K562 (cell line): ENCODE measurements around the gene CHAC1. TPM values are rescaled to one million over a fixed set of nuclear protein-coding genes. Genes with fewer than 3 reads are reported as not detected.

ENCODE experiments used
- ATAC-seq: fragments of 200-7000 bp; cut with Tn5 transposase; 3 replicates; pipeline ENCODE4 v1.9.1; 2020; ENCODE audit warnings: moderate library complexity
- BruUV-seq: library from RNA; stranded (reverse); fragments of 400-500 nt; replicated peaks from 2 replicates; lab custom pipeline; 2021; lab: Mats Ljungman, UMichigan
- CTCF ChIA-PET: fragments of 300-600 bp; formaldehyde crosslinking; extraction: SDS; loops from one replicate; lab custom pipeline; 2021; ENCODE audit warnings: low intra/inter-chr PET ratio; lab: Yijun Ruan, JAX
- POLR2A ChIA-PET: fragments of 300-600, 350-650 bp; sonication (Branson Sonifier 250); formaldehyde crosslinking; extraction: SDS; loops from one replicate; lab custom pipeline; 2021; ENCODE audit warnings: antibody characterized with exemption, inconsistent platforms; lab: Yijun Ruan, JAX
- DNase-seq, 4 experiments: peaks; one replicate each; pipeline versions ENCODE4 v3.0.0 to v3.0.0-alpha.2; 2011 to 2018; ENCODE audit warnings: low spot score in 3 of 4, mixed read lengths in 3 of 4; ENCODE audit errors: extremely low read depth in 1 of 4
- FAIRE-seq: peaks from 2 replicates; lab custom pipeline; 2011; peaks lifted over from hg19 to GRCh38; lab: Jason Lieb, UNC
- H2AFZ ChIP-seq: 2 replicates; pipeline ENCODE4 v1.6.0; 2011; ENCODE audit warnings: low read depth, low read length, control low read depth, inconsistent platforms
- H3K27ac ChIP-seq: fragments of 200-600 bp; 3 replicates; pipeline ENCODE4 v1.8.0; 2011; ENCODE audit warnings: low read depth, mild to moderate bottlenecking, control low read depth, inconsistent platforms, low read length, moderate library complexity, mixed read lengths; ENCODE audit errors: extremely low read depth
- H3K27me3 ChIP-seq, 2 experiments: fragments of 300-600 bp in 1 of 2; 2 replicates in 1 of 2; 3 replicates in 1 of 2; pipeline versions ENCODE4 v1.6.0 to v1.8.0; 2011; ENCODE audit warnings: inconsistent platforms in 2 of 2, low read length in 2 of 2, mild to moderate bottlenecking in 1 of 2, mixed read lengths in 1 of 2, moderate library complexity in 1 of 2; ENCODE audit not compliant: control insufficient read depth in 2 of 2, insufficient read depth in 2 of 2
- H3K36me3 ChIP-seq: fragments of 300-600 bp; 3 replicates; pipeline ENCODE4 v1.8.0; 2011; ENCODE audit warnings: mild to moderate bottlenecking, low read length, inconsistent platforms; ENCODE audit not compliant: control insufficient read depth, insufficient read depth
- H3K4me1 ChIP-seq, 2 experiments: fragments of 200-600 bp in 1 of 2; replicated peaks in 1 of 2; 2 replicates in 1 of 2; 3 replicates in 1 of 2; pipeline versions ENCODE4 v1.5.1 to v1.8.0; 2011; ENCODE audit warnings: inconsistent platforms in 2 of 2, low read length in 2 of 2, mild to moderate bottlenecking in 1 of 2, mixed read lengths in 1 of 2, moderate library complexity in 1 of 2; ENCODE audit not compliant: control insufficient read depth in 2 of 2, insufficient read depth in 2 of 2
- H3K4me2 ChIP-seq: 2 replicates; pipeline ENCODE4 v1.6.1; 2011; ENCODE audit warnings: low read length, control low read depth, inconsistent platforms, mixed read lengths; ENCODE audit not compliant: insufficient read depth
- H3K4me3 ChIP-seq: fragments of 200-600 bp; sonication (generic), shearing (Covaris generic); 2 replicates; pipeline ENCODE4 v1.5.1; 2016; ENCODE audit warnings: control low read depth, inconsistent platforms
- H3K79me2 ChIP-seq: fragments of 200-600 bp; 3 replicates; pipeline ENCODE4 v1.8.0; 2011; ENCODE audit warnings: low read length, inconsistent platforms; ENCODE audit not compliant: control insufficient read depth, insufficient read depth
- H3K9ac ChIP-seq, 2 experiments: 2 replicates each; pipeline versions ENCODE4 v1.6.0 to v1.6.1; 2011; ENCODE audit warnings: low read depth in 2 of 2, low read length in 2 of 2, control low read depth in 1 of 2, inconsistent platforms in 1 of 2, mild to moderate bottlenecking in 1 of 2, mixed read lengths in 1 of 2; ENCODE audit not compliant: insufficient read depth in 1 of 2
- H3K9me1 ChIP-seq: one replicate; pipeline ENCODE4 v1.6.0; 2011; ENCODE audit warnings: inconsistent platforms, mild to moderate bottlenecking, low read length, moderate library complexity; ENCODE audit not compliant: control insufficient read depth, insufficient read depth
- H3K9me3 ChIP-seq: replicated peaks from 2 replicates; pipeline ENCODE4 v1.5.1; 2011; ENCODE audit warnings: low read depth, low read length, inconsistent platforms; ENCODE audit not compliant: control insufficient read depth, insufficient read depth
- H4K20me1 ChIP-seq: replicated peaks from 2 replicates; pipeline ENCODE4 v1.6.1; 2011; ENCODE audit warnings: low read length, inconsistent platforms, mixed read lengths; ENCODE audit not compliant: control insufficient read depth, insufficient read depth
- ARHGAP35 ChIP-seq: fragments of 450-650 bp; IDR thresholded peaks from 2 replicates; pipeline ENCODE4 v1.6.1; 2018; ENCODE audit not compliant: partially characterized antibody
- BDP1 ChIP-seq: IDR thresholded peaks from 3 replicates; pipeline ENCODE4 v1.6.1; 2011; ENCODE audit not compliant: insufficient read length, insufficient read depth
- CXXC5 ChIP-seq: fragments of 250-450 bp; sonication (Bioruptor Pico); IDR thresholded peaks from 2 replicates; pipeline ENCODE4 v1.8.0; 2022; ENCODE audit warnings: inconsistent platforms, mild to moderate bottlenecking, moderate library complexity
- HDAC2 ChIP-seq: fragments of 450-650 bp; IDR thresholded peaks from 2 replicates; pipeline ENCODE4 v1.6.1; 2016; ENCODE audit warnings: mild to moderate bottlenecking
- KDM5B ChIP-seq: fragments of 200-600 bp; sonication (generic); IDR thresholded peaks from 2 replicates; pipeline ENCODE4 v1.6.1; 2012; ENCODE audit warnings: low read depth, mild to moderate bottlenecking, moderate library complexity, low read length, control low read depth, inconsistent platforms; ENCODE audit not compliant: insufficient replicate concordance
- PURB ChIP-seq: sonication (generic); formaldehyde crosslinking; IDR thresholded peaks from 2 replicates; pipeline ENCODE4 v1.9.0; 2021; ENCODE audit warnings: low read depth, mild to moderate bottlenecking, missing genetic modification reagents
- SMARCA4 ChIP-seq: fragments of 450-650 bp; IDR thresholded peaks from 2 replicates; pipeline ENCODE4 v1.6.1; 2016
- ZFX ChIP-seq: sonication (generic); formaldehyde crosslinking; IDR thresholded peaks from 2 replicates; pipeline ENCODE4 v1.8.0; 2022; ENCODE audit warnings: mild to moderate bottlenecking, missing genetic modification reagents, moderate library complexity
- ZNF274 ChIP-seq: IDR thresholded peaks from 2 replicates; pipeline ENCODE4 v1.6.1; 2011; ENCODE audit warnings: low read depth, mild to moderate bottlenecking, low read length, moderate library complexity, borderline replicate concordance
- ZNF696 ChIP-seq: fragments of 250-450 bp; sonication (Bioruptor Pico); conservative IDR thresholded peaks from 2 replicates; pipeline ENCODE4 v1.4.0; 2020; ENCODE audit warnings: mild to moderate bottlenecking, moderate library complexity
- WGBS: fragments of 100-300 bp; shearing (Covaris generic); methylation state at CpG from one replicate; pipeline ENCODE4 v1.1.6; 2016; ENCODE audit warnings: low coverage, mixed read lengths; ENCODE audit not compliant: insufficient coverage; ENCODE audit errors: missing lambda C conversion rate; 5-methylcytosine and 5-hydroxymethylcytosine counted together
- in situ Hi-C: fragments of 300-500 bp; cut with MboI; formaldehyde crosslinking; loops from 4 replicates; pipeline ENCODE4 v1.15.0; 2018; ENCODE audit warnings: inconsistent platforms, mixed read lengths
- intact Hi-C: fragments of 100-400 bp; cut with micrococcal nuclease; formaldehyde crosslinking; loops from 2 replicates; pipeline ENCODE4 v1.14.2; 2022
- polyA plus RNA-seq, 8 experiments: library from polyadenylated mRNA; depleted of rRNA in 4 of 8; stranded (reverse) in 5 of 8; unstranded in 3 of 8; fragments of >200 nt; fragmentation: Nextera tagmentation in 2 of 8; fragmentation: Illumina TruSeq in 1 of 8; extraction: Ambion mirVana in 2 of 8; extraction: Trizol in 1 of 8; gene quantifications; 2 replicates each; pipeline versions ENCODE4 v1.2.1 to v1.2.3, GENCODE V29; 2011 to 2014; ENCODE audit warnings: inconsistent platforms in 1 of 8, missing spikeins in 1 of 8
- total RNA-seq, 7 experiments: library from RNA; depleted of rRNA in 6 of 7; stranded (reverse); fragments of >200 nt in 6 of 7; fragmentation: Illumina TruSeq in 2 of 7; extraction: Trizol in 2 of 7; gene quantifications; 2 replicates each; pipeline versions ENCODE4 v1.2.1 to v1.2.3, GENCODE V29; 2011 to 2021; ENCODE audit warnings: low replicate concordance in 1 of 7
- TF ChIP-seq, protein P1 (sequence below): sonication (generic); formaldehyde crosslinking; IDR thresholded peaks from 2 replicates; pipeline ENCODE4 v1.8.0; 2022; ENCODE audit warnings: mild to moderate bottlenecking, missing genetic modification reagents
- TF ChIP-seq, protein P2 (sequence below): sonication (generic); formaldehyde crosslinking; IDR thresholded peaks from 2 replicates; pipeline ENCODE4 v1.8.1; 2023; ENCODE audit warnings: mild to moderate bottlenecking, missing genetic modification reagents
- TF ChIP-seq, protein P3 (sequence below): sonication (generic); formaldehyde crosslinking; IDR thresholded peaks from 2 replicates; pipeline ENCODE4 v1.8.0; 2022; ENCODE audit warnings: missing genetic modification reagents, mild to moderate bottlenecking, moderate library complexity, borderline replicate concordance
- TF ChIP-seq, protein P4 (sequence below): fragments of 450-650 bp; formaldehyde crosslinking; IDR thresholded peaks from 2 replicates; pipeline ENCODE4 v1.4.0; 2020; ENCODE audit warnings: mild to moderate bottlenecking, moderate library complexity

CHAC1 gene
- total and polyA plus RNA-seq, 9 of the 15 experiments (the other 6 are each of a cell fraction or from before 2014, with no cell fraction given), result 0.47 to 39.0 (median 7.5) TPM

DNA sequence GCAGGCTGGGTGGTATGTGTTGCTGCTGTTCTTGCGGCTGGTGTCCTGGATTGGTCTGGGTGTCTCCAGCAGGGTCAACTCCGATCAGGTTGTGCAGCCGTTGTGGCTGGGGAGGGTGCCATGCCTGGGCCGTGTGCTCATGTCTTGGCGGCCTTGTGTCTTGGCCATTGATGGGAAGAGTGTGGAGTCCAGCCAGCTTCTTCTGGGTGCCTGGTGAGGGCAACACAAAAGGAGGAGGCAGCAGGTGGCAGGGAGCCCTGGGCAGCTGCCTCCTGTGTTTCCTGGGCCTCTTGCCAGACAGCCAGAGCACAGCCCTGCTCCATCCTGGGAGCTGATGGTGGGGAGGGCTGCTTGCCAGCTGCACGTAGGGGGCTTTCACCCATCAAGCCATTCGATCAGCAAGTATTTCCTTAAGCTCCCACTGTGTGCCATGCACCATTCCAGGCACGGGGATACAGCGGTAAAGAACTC, 4.3 kb downstream of the CHAC1 start (continued):
- TF ChIP-seq, protein P1, sequence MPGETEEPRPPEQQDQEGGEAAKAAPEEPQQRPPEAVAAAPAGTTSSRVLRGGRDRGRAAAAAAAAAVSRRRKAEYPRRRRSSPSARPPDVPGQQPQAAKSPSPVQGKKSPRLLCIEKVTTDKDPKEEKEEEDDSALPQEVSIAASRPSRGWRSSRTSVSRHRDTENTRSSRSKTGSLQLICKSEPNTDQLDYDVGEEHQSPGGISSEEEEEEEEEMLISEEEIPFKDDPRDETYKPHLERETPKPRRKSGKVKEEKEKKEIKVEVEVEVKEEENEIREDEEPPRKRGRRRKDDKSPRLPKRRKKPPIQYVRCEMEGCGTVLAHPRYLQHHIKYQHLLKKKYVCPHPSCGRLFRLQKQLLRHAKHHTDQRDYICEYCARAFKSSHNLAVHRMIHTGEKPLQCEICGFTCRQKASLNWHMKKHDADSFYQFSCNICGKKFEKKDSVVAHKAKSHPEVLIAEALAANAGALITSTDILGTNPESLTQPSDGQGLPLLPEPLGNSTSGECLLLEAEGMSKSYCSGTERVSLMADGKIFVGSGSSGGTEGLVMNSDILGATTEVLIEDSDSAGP, result no peak
- TF ChIP-seq ZNF696 (no peak), ZFX (CRISPR knock-in tag) (no peak)
- TF ChIP-seq, protein P2, sequence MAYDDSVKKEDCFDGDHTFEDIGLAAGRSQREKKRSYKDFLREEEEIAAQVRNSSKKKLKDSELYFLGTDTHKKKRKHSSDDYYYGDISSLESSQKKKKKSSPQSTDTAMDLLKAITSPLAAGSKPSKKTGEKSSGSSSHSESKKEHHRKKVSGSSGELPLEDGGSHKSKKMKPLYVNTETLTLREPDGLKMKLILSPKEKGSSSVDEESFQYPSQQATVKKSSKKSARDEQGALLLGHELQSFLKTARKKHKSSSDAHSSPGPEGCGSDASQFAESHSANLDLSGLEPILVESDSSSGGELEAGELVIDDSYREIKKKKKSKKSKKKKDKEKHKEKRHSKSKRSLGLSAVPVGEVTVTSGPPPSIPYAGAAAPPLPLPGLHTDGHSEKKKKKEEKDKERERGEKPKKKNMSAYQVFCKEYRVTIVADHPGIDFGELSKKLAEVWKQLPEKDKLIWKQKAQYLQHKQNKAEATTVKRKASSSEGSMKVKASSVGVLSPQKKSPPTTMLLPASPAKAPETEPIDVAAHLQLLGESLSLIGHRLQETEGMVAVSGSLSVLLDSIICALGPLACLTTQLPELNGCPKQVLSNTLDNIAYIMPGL (CRISPR knock-in tag), result no peak

DNA sequence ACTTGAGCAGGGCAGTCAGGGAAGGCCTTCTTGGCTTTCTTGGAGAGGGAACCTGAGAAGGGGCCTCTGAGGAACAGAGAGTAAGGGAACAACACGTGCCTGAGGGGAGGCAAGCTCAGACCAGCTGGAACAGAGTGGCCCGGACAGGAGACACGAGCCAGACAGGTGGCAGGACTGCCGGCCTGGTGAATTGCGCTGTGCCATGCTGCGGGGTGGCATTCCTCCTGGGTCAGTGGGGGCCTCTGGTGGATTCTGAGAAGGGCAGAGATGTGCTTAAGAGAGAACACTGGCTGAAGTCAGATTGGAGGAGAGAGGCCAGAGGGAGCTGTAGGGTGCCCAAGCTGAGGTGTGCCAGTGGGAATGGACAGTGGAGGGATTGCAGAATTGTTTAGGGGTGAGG, 4.9 kb downstream of the CHAC1 start:
- 30% methylated on average over 6 of the region's 6 CpGs for WGBS
- FAIRE-seq, result no peak
- no TSS peak for BruUV-seq
- Histone ChIP-seq H3K79me2 (peaks cover 9% of the 10 kb centered on the region; the same call in 2 of the 3 replicates), H2AFZ (no peak overlapping the region), H3K27me3 (no peaks in the 10 kb centered on the region), H3K27ac (no peak overlapping the region), H3K4me3 (no peak overlapping the region), H3K9me3 (no peaks in the 10 kb centered on the region), H4K20me1 (peaks cover 5% of the 10 kb centered on the region; the same call in 1 of the 2 replicates), H3K4me2 (no peak overlapping the region), H3K9ac (no peak overlapping the region), H3K4me1 (peaks cover 7 to 31% of the 10 kb centered on the region in 2 experiments; a peak in 4 of 5 replicates), H3K36me3 (no peaks in the 10 kb centered on the region; the same call in 2 of the 3 replicates), H3K9me1 (peaks cover 2% of the 10 kb centered on the region)
- ChIA-PET CTCF (no interaction called here), POLR2A (interaction anchor here (0.6 to 1.5 kb wide), 6 partner anchors 9 to 555 kb away, joined by 3 to 8 read pairs (median 3); no protein-coding TSS in a partner anchor)
- in situ Hi-C loops (no loop called here), intact Hi-C loops (no loop called here)
- DNase-seq, result no peak
- ATAC-seq, result peak; percentile 13
- TF ChIP-seq, protein P3, sequence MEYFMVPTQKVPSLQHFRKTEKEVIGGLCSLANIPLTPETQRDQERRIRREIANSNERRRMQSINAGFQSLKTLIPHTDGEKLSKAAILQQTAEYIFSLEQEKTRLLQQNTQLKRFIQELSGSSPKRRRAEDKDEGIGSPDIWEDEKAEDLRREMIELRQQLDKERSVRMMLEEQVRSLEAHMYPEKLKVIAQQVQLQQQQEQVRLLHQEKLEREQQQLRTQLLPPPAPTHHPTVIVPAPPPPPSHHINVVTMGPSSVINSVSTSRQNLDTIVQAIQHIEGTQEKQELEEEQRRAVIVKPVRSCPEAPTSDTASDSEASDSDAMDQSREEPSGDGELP (CRISPR knock-in tag), result 0 out of 2 replicates have a peak, but pooled peaks have one; percentile 0
- no peak for TF ChIP-seq SMARCA4
- no peak for TF ChIP-seq CXXC5 (CRISPR knock-in tag)
- TF ChIP-seq PURB (CRISPR knock-in tag), result no peak
- no peak for TF ChIP-seq HDAC2
- TF ChIP-seq BDP1, result no peak
- peak; percentile 29 for TF ChIP-seq KDM5B
- TF ChIP-seq, protein P4, sequence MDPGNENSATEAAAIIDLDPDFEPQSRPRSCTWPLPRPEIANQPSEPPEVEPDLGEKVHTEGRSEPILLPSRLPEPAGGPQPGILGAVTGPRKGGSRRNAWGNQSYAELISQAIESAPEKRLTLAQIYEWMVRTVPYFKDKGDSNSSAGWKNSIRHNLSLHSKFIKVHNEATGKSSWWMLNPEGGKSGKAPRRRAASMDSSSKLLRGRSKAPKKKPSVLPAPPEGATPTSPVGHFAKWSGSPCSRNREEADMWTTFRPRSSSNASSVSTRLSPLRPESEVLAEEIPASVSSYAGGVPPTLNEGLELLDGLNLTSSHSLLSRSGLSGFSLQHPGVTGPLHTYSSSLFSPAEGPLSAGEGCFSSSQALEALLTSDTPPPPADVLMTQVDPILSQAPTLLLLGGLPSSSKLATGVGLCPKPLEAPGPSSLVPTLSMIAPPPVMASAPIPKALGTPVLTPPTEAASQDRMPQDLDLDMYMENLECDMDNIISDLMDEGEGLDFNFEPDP (CRISPR knock-in tag), result no peak
- TF ChIP-seq ZNF274, result no peak
- no peak for TF ChIP-seq ARHGAP35
